GM19351 (cell line): ENCODE data around the gene HIP1R.
"Not testable (repeated sequence)": the region's sequence is repeated elsewhere in the genome, so short reads cannot be mapped to it uniquely, and the experiment has no call there.

ENCODE experiments used
- ATAC-seq: cut with Tn5 transposase; IDR thresholded peaks from one replicate; pipeline ENCODE4 v1.9.1; 2021; ENCODE audit warnings: mild to moderate bottlenecking, moderate library complexity; ENCODE audit not compliant: unreplicated experiment

The HIP1R gene

GRCh38 chr12:122891661-122892525, 56.6 kb downstream of the HIP1R start:
- ATAC-seq = no peak

- ATAC-seq = not testable (repeated sequence)
Measured at GRCh38 chr12:122892724-122893123, 57.5 kb downstream of the HIP1R start.

GRCh38 chr12:122893208-122894153, 58.2 kb downstream of the HIP1R start:
- ATAC-seq = no peak

- ATAC-seq = no peak
Measured at GRCh38 chr12:122894193-122895121, 59.2 kb downstream of the HIP1R start.

GRCh38 chr12:122895320-122895703, 60.1 kb downstream of the HIP1R start:
- ATAC-seq = no peak

- ATAC-seq = peak; percentile 60
Measured at GRCh38 chr12:122895704-122896636, 60.7 kb downstream of the HIP1R start, which contains the start of gene VPS37B. Gene VPS37B, minus strand, starts transcription at chr12:122896124. Its CDS starts 62 bp downstream, at chr12:122896062.

- ATAC-seq = no peak
Measured at GRCh38 chr12:122896662-122897061, 61.4 kb downstream of the HIP1R start.

- no peak for ATAC-seq
Measured at GRCh38 chr12:122899887-122900286, 64.6 kb downstream of the HIP1R start.

- ATAC-seq = no peak
Measured at GRCh38 chr12:122902854-122903692, 67.8 kb downstream of the HIP1R start.

- ATAC-seq = no peak
Measured at GRCh38 chr12:122903693-122904034, 68.4 kb downstream of the HIP1R start.

- not testable (repeated sequence) for ATAC-seq
Measured at GRCh38 chr12:122905258-122905657, 70.0 kb downstream of the HIP1R start.

GRCh38 chr12:122908915-122909314, 73.7 kb downstream of the HIP1R start:
- no peak for ATAC-seq

GRCh38 chr12:122909442-122910288, 74.4 kb downstream of the HIP1R start:
- ATAC-seq = no peak
